Brain pericyte (primary cell): ENCODE results near the gene ATAD3C.
"Not testable (repeated sequence)": the region's sequence is repeated elsewhere in the genome, so short reads cannot be mapped to it uniquely, and the experiment has no call there.

Experiments
- DNase-seq: peaks from one replicate; pipeline ENCODE4 v3.0.0-alpha.2; 2012; ENCODE audit warnings: low read depth, low spot score

The ATAD3C gene

DNA sequence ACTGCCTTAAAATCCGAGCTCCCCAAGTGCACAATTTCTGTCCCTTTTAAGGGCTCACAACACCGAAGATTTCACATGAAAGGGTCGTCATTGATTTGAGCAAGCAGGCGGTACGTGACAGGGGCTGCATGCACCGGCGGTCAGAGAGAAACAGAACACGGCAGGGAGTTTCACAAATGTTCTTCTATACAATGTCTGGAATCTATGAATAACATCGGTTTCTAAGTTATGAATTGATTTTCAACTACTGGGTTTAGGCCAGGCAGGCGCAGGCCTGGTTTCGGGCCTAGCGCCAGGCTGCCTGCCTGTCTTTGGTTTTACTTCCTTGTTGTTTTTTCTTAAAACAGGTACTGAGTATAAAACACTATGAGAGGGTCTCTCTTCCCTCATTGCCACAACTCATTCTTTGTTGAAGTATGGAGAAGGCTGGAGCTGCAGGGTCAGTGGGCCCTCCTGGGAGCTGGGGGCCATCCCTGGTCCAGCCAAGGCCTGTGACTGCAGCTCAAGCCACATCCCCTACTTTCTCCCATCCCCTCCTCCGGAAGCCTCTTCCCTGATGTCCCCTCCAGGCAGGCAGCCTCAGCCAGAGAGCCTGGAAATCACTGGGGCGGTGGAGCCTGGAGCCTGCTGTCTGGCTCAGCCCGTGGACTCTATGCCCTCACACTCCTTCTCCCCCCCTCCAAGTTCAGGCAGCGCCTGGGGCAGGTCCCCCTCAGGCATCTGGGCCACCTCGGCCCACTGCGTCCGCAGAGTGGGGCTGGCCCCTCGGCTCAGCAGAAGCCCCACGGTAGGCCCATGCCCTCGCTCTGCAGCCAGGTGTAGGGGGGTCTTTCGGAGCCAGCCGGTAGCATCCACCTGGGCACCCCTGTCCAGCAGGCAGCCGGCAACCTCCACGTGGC, 30.8 kb upstream of the ATAD3C start:
- DNase-seq = no peak

DNA sequence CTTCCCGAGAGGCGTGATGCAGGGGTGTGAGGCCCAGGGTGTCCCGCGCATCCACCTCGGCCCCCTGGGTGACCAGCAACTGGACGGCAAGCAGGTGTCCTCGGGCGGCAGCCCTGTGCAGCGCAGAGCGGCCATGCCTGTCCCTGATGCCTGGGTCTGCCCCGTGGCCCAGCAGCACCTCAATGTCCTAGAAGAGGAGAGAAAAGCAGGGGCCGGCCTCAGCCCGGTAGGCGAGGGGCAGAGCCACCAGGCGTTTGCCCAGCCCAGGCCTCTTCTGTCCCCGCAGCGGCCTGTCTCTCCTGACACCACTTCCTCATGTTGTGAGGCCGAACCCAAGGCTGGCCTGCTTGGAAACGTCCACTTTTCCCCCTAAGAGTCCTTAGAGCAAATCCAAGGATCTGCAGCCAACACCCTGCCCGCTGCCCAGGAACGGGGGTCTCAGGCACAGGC, 30.1 kb upstream of the ATAD3C start:
- no peak for DNase-seq

DNA sequence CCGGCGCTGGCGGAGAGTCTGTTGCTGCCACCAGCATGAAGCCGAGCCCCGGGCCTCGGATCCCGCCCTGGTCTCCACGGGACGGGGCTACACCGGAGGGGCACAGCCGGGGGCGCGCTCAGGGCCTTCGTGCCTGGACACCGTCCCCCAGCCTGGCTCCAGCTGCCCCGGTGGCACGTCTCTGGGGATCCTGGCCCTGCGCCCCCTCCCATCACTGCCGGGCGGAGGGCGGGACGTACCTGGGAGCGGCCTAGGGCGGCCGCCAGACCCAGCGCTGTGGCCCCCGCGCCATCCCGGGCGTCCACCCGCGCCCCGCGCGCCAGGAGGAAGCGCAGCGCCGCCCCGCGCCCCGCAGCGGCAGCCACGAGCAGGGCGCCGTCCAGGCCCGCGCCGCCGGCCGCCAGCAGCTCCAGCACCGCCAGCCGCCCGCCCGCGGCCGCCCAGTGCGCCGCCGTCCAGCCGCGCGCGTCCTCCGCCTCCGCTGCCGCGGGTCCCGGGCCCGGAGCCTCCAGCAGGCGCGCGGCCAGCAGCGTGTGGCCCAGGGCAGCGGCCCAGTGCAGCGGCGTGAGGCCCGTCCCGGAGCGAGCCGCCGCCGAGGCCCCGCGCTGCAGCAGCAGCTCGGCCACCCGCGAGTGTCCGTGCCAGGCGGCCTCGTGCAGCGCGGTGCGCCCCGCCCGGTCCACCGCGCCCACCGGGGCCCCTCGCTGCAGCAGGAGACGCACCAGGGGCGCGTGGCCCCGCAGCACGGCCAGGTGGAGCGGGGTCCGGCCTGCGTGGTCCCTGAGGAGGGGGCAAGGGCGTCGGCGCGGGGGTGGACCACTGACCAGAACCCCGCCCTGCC, 29.5 kb upstream of the ATAD3C start:
- DNase-seq = no peak

DNA sequence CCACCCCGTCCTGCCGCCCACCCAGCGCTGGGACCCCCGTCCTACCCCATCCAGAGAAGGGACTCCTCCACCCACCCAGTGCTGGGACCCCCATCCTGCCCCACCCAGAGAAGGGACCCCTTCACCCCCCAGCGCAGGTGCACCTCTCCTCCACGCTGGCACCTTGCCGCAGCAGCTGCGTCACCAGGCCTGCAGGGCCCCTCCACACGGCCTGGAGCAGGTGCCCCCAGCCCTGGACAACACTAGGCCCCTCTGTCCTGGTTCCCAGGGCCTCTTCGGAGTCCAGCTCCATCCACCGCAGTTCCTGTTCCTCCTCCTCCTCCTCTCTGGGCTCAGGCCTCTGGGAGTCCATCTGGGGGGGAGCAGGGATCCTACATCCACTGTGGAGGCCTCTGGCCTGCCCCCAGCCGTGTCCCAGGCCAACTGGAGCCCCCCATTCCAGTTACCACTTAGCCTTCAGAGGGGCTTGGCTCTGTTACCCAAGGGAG, 28.8 kb upstream of the ATAD3C start:
- no peak for DNase-seq

DNA sequence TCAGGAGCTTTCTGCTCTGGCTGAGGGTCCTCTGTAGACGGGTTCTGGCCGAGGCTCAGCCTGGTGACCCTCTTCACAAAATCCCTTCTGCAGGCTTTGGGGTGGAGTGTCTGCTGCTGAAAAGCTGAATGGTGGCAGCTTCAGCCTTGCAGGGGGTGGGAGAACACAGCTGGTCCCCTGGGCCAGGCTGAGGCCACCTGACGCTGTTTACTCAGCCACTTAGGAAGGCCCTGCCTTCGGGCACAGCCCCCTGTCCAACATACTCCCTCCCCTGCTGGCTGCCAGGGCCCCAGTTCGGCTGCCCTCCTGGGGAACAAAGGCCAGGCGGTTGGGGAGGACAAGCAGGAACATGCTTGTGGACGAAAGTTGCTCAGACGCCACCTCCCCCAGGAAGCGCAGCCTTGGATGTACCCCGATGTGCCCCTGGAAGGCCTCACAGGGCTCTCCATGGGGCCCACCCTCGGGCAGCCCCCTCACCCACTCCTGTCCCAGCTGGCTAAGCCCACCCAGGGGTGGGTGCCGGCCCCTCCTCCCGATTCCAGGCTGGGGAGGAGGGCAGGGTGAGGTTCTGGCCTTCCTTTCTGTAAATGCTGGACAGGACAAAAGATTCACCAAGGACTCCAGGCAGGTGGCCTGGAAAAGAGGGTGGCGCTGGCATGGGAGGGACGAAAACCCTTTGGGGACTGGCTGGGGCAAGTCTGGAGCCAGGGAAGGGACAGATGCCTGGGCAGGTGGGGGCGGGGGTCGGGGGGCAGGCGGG, 28.2 kb upstream of the ATAD3C start, which contains the start of gene ANKRD65:
ANKRD65 (minus strand) TSS at position 130 of the 760 bp plus-strand sequence. CDS start 271 bp downstream, outside the sequence.
- DNase-seq = no peak

DNA sequence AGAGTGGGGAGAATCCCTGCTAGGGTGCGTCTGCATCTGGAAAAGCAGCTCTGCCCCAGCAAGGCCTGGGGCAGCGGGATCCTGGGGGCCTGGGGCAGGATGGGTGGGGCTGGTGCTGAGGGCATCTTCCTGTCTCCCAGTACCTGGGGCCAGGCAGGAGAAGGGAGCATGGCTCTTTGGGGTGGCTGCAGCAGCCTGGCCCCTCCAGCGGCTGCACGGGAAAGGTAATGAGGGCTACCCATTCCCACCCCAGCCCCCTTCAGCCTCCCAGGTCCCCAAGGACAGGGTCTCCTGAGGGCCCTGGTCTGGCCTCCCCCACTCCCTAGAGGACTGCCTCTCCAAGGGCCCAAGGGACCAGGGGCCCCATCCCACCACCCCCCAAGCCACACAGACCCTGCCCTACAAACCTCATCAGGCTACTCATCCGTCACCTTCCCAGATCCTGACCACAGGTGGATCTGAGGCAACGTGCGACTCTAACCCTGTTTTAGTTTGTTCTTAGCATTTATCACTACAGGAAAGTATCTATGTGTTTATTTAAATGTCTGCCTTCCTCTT, 27.5 kb upstream of the ATAD3C start:
- no peak for DNase-seq

DNA sequence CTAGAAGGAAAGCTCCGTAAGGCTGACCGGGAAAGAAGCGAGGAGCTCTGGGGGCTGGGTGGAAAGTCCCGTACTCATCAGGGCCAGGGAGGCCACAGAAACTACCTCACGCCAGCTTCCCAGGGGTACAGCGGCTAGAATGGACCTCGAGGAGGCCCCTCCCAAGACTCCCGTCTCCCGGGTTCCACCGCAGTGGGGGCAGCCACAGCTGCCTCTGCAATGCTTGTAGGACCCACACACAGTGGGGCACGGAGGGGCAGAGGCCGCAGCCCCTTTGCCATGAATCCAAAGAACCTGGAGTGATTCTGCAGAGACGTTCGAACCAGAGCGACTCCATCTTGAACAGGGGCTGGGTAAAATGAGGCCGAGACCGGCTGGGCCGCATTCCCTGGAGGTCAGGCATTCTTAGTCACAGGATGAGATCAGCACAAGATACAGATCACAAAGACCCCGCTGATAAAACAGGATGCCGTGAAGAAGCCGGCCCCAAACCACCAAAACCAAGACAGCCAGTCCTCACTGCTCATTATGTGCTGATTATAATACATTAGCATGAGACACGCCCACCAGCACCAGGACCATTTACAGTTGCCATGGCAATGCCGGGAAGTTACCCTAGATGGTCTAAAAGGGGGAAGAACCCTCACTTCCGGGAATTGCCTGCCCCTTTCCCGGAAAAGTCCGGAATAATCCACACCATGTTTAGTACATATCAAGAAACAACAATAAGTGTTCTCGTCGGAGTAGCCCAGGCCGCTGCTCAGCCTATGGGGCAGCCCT, 26.8 kb upstream of the ATAD3C start:
- DNase-seq = no peak

DNA sequence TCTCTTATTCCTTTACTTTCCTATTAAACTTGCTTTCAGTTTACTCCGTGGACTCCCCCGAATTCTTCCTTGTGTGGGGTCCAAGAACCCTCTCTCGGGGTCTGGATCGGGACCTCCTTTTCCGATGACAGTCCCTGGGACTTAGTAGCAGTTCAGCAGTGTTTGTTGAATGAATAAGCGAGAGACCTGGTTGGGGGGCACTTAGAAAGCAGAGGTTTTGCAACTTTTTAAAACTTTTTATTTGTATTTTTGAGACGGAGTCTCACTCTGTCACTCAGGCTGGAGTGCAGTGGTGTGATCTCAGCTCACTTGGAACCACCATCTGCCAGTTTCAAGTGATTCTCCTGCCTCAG, 26.3 kb upstream of the ATAD3C start:
- no peak for DNase-seq

DNA sequence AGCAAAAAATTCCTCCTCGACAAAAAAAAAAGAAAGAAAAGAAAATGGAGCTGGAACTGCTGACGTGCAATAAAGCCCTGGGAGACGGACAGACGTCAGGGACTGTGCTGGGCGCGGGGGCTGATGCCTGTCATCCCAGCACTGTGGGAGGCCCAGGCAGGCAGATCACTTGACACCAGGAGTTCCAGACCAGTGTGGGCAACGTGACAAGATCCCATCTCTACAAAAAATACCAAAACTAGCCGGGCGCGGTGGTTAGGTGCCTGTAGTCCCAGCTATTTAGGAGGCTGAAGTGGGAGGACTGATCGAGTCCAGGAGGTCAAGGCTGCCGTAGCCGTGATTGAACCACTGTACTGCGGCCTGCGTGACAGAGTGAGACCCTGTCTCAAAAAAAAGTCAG, 24.8 kb upstream of the ATAD3C start:
- no peak for DNase-seq

DNA sequence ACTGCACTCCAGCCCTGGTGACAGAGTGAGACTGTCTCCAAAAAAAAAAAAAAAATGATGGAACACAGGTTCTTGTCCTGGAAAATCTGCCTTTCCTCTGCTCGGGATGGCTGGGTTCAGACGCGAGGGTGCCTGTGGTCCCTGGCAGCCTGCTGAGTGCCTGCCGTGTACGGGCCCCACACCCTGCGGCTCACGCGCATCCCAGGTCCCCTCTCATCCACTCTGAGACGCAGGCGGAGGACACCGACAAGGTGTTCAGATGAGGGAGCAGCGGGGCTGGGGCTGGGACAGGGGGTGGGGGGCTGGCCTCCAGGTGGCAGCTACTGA, 24.1 kb upstream of the ATAD3C start:
- no peak for DNase-seq

DNA sequence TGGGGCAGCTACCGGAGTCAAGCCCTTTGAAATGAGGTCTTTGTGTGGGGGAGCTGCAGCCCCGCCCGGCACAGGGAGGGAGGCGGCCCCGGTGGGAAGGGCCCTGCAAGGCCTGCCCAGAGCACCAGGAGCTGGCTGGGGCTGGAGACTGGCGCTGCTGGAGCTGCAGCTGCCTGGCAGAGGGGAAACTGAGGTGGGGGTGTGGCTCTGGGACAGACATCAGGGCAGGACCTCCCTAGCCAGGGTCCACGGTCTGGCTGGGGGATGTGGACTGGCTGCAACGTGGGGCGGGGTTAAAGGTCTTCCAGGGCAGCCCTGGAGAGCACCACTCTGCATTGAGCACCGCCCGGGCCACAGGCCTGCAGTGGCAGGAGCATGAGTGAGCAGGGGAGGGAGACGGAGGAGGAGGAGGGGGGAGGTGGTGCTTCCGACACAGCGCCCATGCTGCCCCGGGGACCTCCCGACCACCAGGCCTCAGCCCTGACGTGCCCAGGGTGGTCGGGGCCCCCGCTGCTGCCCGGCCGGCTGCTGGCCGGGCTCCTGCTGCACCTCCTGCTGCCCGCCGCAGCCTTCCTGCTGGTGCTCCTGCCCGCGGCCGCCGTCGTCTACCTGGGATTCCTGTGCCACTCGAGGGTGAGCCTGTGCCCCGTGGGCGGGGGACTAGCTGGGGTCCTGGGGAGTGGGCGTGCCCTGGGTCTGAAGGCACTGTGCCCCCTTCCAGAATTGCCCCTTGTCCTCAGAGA, 23.6 kb upstream of the ATAD3C start:
- DNase-seq = no peak

DNA sequence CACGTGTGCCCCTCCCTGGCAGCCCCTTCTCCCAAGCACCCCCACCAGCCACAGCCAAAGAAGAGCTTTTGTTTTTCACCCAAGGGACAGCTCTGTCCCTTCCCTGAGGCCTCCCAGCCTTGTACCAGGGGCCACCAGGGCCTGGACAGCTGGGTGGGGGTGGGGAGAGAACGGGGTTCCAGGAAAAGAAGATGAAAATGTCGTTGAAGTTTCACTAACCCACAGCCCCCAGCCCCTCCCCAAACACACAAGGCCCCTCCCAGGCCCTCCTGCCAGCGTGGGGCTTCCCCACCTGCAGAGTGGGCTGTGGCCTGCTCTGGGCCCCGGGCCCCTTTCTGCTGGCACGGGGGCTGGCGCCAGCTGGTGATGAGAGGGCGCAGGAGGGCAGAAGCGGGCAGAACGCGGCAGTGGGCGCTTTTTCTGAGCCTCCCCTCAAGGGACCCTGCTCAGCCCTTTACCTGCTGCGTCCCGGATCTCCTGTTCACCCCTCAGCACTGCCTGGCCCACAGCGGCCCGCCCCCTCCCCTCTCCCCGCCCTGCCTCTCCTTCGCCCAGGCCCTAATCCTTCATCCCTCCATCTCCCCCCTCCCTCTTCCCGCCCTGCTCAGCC, 22.9 kb upstream of the ATAD3C start:
- DNase-seq = no peak

DNA sequence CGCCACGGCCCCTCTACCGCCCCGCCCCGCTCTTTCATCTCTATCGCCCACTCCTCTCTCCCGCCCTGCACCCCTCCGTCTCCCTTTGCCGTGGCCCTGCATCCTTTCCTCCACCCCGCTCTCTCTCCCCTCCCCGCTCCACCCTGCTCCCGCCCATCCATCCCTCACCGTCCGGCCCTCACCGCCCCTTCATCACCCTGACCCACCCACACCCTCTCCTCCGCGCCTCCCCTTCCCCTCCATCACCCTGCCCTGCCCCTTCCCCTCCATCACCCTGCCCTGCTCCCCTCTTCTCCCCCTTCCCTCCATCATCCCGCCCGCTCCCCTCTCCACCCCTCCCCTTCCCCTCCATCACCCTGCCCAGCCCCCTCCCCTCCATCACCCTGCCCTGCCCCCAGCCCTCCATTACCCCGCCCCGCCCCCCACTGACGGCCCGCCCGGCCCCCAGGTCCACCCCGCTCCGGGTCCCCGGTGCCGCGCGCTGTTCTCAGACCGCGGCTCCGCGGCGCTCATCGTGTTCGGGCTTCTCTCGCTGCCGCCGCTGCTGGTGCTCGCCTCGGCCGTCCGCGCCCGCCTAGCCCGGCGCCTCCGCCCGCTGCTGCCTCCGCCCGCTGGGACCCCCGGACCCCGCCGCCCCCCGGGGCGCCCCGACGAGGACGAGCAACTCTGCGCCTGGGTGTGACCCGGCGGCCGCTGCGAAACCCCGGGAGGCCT, 22.2 kb upstream of the ATAD3C start:
- no peak for DNase-seq

DNA sequence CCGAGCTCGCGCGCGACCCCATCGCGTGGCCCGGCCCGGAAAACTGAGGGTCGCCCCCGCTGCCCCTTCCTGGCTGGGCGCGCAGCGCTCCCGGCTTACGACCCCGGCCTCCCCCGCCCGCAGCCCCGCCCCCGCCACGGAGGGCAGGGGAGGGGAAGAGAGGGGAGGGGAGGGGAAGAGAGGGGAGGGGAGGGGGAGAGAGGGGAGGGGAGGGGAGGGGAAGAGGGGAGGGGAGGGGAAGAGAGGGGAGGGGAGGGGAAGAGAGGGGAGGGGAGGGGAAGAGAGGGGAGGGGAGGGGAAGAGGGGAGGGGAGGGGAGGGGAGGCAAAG, 21.7 kb upstream of the ATAD3C start:
- DNase-seq = no peak

DNA sequence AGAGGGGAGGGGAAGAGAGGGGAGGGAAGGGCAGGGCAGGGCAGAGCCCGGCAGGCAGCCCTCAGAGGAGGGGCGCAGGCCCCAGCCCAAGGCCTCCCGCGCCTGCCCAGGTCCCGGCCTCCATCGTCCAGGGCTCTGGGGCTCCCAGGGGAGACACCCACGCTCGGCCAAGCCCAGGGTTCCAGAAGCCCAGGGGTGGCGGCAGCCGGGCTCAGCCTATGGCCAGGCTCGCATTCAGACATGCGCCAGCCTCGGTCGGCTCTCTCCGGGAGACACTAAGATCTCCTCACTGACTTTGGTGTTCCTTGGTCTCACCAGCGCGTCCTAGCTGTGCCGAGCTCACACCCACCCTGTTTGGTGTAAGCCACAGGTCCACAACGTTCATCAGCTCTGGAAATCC, 21.3 kb upstream of the ATAD3C start:
- no peak for DNase-seq

DNA sequence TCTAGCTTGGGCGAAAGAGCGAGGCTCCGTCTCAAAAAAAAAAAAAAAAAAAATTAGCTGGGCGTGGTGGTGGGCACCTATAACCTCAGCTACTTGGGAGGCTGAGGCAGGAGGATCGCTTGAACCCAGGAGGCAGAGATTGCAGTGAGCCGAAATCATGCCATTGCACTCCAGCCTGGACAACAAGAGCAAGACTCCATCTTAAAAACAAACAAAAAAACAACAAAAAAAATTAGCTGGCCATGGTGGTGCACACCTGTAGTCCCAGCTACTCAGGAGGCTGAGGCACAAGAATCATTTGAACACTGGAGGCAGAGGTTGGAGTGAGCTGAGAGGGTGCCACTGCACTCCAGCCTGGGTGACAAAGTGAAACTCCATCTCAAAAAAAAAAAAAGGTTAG, 20.5 kb upstream of the ATAD3C start:
- DNase-seq = not testable (repeated sequence)

DNA sequence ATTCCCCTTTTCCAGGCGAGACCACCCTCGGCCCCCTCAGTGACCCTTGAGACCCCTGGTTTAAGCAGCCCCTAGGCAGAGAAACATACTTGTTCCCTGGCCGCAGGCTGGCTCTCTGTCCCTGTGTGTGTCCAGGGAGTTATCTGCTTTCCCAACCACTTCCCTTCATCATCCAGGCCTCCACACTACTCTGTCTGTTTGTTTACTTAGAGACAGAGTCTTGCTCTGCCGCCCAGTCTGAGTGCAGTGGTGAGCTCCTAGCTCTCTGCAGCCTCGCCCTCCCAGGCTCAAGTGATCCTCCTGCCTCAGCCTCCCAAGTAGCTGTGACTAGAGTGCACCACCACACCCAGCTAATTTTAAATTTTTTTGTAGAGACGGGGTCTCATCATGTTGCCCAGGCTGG, 19.8 kb upstream of the ATAD3C start:
- no peak for DNase-seq

DNA sequence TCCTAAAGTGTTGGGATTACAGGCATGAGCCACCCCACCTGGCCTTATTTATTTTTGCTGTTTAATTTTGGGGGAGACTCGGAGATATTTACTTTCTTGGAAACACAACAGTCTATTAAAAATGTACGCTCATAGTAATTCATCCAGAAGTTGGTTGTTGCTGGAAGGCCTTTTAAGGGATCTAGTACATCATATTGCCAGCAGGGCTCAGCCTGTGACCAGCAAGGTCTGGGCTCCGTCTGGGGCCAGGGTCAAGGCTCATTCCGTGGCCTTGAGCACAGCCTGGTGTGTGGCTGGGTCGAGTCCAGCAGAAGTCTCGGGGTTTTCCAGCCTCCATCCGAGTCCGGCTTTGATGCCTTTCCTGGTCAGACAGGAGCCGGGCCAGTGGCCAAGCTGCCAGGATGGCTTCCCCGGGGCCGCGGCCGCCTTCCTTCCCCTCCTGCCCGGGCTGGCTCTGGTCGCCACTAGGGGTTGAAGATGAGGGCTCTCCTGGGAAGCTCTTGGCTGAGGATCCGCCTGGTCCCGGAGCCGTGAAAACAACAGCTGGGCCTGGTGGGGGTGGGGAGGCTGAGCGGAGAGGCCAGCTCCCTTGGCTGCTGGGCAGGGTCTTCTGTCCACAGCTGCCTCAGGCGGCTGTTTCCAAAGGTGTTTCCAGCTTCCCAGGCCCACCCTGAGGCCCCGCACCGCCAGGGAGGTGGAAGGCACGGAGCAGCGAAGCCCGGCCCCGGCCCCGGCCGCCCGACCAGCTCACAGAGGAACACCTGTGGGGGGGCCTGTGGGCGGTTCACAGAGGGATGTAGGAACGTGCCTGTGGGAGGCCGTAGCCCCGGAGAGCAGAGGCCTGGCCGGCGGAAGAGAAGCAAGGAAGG, 19.1 kb upstream of the ATAD3C start:
- peak; percentile 33 for DNase-seq
